Measurements from ENCODE around the gene AAK1. TPM values are rescaled to one million over a fixed set of nuclear protein-coding genes. Genes with fewer than 3 reads are reported as not detected.

Gene AAK1
- total RNA-seq, 1 experiment from 2014 or later: 75.8 TPM

DNA sequence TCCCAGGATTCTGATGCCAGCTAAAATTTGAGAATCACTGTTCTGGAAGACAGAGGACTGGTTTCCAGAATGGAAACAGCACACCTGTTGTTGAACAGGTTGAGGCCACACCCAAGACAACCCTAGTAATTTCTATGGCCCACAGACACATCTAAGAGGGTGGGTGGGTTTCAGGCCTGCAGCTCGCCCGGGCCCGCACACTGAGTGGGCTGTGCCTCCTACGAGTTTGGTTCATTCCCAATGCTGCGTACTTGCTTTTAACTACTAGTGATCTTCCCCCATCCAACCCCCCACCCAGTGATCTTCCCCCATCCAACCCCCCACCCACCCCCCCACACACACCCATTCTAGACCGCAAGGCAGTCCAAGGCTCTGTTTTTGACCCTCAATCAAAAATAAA is 205.0 kb downstream of the AAK1 start:
- intact Hi-C loops (cut with micrococcal nuclease): loop anchor here (5.0 kb wide), 1 partner anchor 204 kb away; the partner anchor contains the start of gene AAK1
- CTCF ChIA-PET: interaction anchor here (1.5 to 1.8 kb wide), 2 partner anchors 24 to 339 kb away, joined by 3 read pairs; no protein-coding TSS in a partner anchor
- Mint-ChIP-seq H3K36me3 (ENCODE audit: insufficient read depth, unreplicated experiment) (peaks cover 7% of the 10 kb centered on the region), H3K4me1 (ENCODE audit: insufficient read depth, unreplicated experiment) (peaks cover 13% of the 10 kb centered on the region), H3K27me3 (ENCODE audit: insufficient read depth, unreplicated experiment) (no peaks in the 10 kb centered on the region), H3K4me3 (ENCODE audit: unreplicated experiment) (no peak overlapping the region), H3K9me3 (ENCODE audit: unreplicated experiment) (no peaks in the 10 kb centered on the region), H3K27ac (ENCODE audit: low read depth, unreplicated experiment) (peak overlapping the region; percentile 99)
- POLR2A ChIA-PET: interaction anchor here (1.5 to 3.3 kb wide), 2 partner anchors 8 to 53 kb away, joined by 3 to 32 read pairs; partner anchors contain the start of gene GFPT1
- no peak for DNase-seq (ENCODE audit: unreplicated experiment)
- no TSS peak for BruUV-seq (replicated peaks)
- TF ChIP-seq CTCF (IDR thresholded peaks at IDR 0.05; ENCODE audit: unreplicated experiment): no peak

DNA sequence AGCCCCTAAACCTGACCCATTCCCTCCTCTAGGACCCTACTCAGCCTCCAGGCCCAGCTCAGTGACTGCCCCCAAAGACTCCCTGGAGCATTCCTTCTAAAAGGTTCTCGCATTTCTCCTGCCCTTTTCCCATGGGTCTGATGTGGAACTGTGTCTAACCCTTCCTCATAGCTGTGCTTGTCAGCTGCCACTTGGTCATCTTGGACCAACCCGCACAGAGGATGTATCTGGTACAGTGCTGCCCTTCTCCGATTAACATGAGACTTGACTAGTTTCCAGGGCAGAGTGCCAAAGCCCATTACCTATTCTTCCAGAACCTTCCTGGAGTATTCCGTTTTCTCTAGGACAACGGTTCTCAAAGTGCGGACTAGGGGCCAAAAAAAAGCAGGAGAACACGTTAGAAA is 205.8 kb downstream of the AAK1 start:
- no peak for DNase-seq (ENCODE audit: unreplicated experiment)
- CTCF ChIA-PET: interaction anchor here (0.5 to 1.9 kb wide), 13 partner anchors 15 to 1554 kb away, joined by 3 to 7 read pairs (median 3); no protein-coding TSS in a partner anchor
- Mint-ChIP-seq H3K4me3 (ENCODE audit: unreplicated experiment) (peak overlapping the region; percentile 81), H3K9me3 (ENCODE audit: unreplicated experiment) (no peaks in the 10 kb centered on the region), H3K27ac (ENCODE audit: low read depth, unreplicated experiment) (peak overlapping the region; percentile 99), H3K36me3 (ENCODE audit: insufficient read depth, unreplicated experiment) (peaks cover 7% of the 10 kb centered on the region), H3K27me3 (ENCODE audit: insufficient read depth, unreplicated experiment) (no peaks in the 10 kb centered on the region), H3K4me1 (ENCODE audit: insufficient read depth, unreplicated experiment) (peaks cover 13% of the 10 kb centered on the region)
- POLR2A ChIA-PET: interaction anchor here (0.6 to 3.3 kb wide), 27 partner anchors 9 to 891 kb away, joined by 3 to 32 read pairs (median 4); partner anchors contain the start of genes AAK1, ANXA4 and GFPT1
- intact Hi-C loops (cut with micrococcal nuclease): loop anchor here (2.0 to 5.0 kb wide), 2 partner anchors 205 to 277 kb away; partner anchors contain the start of gene AAK1
- BruUV-seq (replicated peaks): TSS peak; percentile 90
- no peak for TF ChIP-seq CTCF (IDR thresholded peaks at IDR 0.05; ENCODE audit: unreplicated experiment)

DNA sequence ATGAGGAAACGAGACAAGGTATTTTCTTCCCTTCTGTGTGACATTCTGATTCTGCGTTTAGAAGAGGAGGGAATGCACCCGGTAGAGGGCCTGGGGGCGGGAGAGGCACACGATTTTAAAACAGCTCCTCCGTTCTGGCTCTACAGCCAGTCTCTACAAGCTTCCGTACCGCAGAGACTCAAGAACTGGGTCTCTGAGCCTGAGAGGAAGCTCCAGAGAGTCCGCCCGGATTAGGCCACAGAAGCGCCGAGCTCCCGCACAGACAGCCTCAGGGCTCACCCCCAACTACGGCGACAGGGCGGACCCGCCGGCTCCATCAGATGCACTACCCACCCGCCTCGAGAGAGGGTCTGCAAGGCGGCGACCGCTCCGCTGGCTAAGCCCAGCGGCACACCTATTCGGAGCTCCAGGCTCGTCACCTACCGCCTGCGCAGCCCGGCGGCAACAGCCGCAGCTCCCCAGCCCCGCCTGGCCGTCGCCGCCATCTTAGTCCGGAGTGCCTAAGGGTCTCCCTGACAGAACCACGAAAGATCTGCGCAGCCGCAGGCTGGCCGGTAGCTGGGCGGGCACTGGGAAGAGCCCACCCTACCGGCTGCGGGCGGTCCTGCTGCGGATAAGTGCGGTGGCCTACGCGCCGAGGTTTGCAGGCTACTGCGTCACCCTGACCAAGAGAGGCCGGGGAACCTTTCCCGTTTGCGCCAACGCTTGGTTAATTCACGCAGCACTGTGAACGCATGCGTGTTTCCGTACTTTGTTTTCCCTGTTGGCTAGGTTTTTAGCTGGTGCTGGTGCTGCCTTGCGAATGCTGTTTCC is 206.4 kb downstream of the AAK1 start, which contains the start of gene NFU1:
NFU1 (minus strand) TSS at position 498 of the 813 bp plus-strand sequence; CDS start at position 485, 13 bp downstream.
- peak; percentile 19 for TF ChIP-seq CTCF (IDR thresholded peaks at IDR 0.05; ENCODE audit: unreplicated experiment)
- POLR2A ChIA-PET: interaction anchor here (0.6 to 3.3 kb wide), 28 partner anchors 10 to 890 kb away, joined by 3 to 32 read pairs (median 3); partner anchors contain the start of genes AAK1, ANXA4 and GFPT1
- H3K27me3 Mint-ChIP-seq (ENCODE audit: insufficient read depth, unreplicated experiment): no peaks in the 10 kb centered on the region
- peak; percentile 86 for DNase-seq (ENCODE audit: unreplicated experiment)
- no TSS peak for BruUV-seq (replicated peaks)
- CTCF ChIA-PET: interaction anchor here (0.6 to 1.9 kb wide), 13 partner anchors 14 to 1555 kb away, joined by 3 to 7 read pairs (median 3); no protein-coding TSS in a partner anchor
- H3K36me3 Mint-ChIP-seq (ENCODE audit: insufficient read depth, unreplicated experiment): peaks cover 7% of the 10 kb centered on the region
- peak within 1 kb of the TSS; percentile 99 for H3K27ac Mint-ChIP-seq (ENCODE audit: low read depth, unreplicated experiment)
- no peaks in the 10 kb centered on the region for H3K9me3 Mint-ChIP-seq (ENCODE audit: unreplicated experiment)
- H3K4me1 Mint-ChIP-seq (ENCODE audit: insufficient read depth, unreplicated experiment): peaks cover 13% of the 10 kb centered on the region
- intact Hi-C loops (cut with micrococcal nuclease): loop anchor here (2.0 to 5.0 kb wide), 2 partner anchors 205 to 278 kb away; partner anchors contain the start of gene AAK1
- H3K4me3 Mint-ChIP-seq (ENCODE audit: unreplicated experiment): peak within 1 kb of the TSS; percentile 81

DNA sequence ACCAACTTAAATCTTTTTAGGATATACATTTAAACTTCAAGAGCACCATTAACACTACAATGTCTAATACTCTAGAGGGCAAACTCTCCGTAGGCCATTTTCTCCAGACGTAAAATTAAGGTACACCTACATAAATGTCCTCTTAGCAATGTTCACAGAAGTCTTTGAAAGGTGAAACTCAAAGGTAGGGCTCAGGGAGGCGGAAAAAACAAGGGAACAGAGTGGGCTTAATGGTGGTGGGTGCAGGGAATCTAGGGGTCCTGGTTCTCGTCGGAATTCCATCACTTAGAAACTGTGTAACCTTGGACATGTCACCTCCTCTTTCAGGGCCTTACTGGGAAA is 207.0 kb downstream of the AAK1 start:
- intact Hi-C loops (cut with micrococcal nuclease): loop anchor here (2.0 to 5.0 kb wide), 2 partner anchors 206 to 278 kb away; partner anchors contain the start of gene AAK1
- no peak for DNase-seq (ENCODE audit: unreplicated experiment)
- H3K27ac Mint-ChIP-seq (ENCODE audit: low read depth, unreplicated experiment): peak overlapping the region; percentile 99
- no peaks in the 10 kb centered on the region for H3K27me3 Mint-ChIP-seq (ENCODE audit: insufficient read depth, unreplicated experiment)
- no TSS peak for BruUV-seq (replicated peaks)
- no peaks in the 10 kb centered on the region for H3K9me3 Mint-ChIP-seq (ENCODE audit: unreplicated experiment)
- peaks cover 13% of the 10 kb centered on the region for H3K4me1 Mint-ChIP-seq (ENCODE audit: insufficient read depth, unreplicated experiment)
- CTCF ChIA-PET: interaction anchor here (0.7 to 1.9 kb wide), 7 partner anchors 10 to 392 kb away, joined by 3 to 7 read pairs (median 3); no protein-coding TSS in a partner anchor
- peak overlapping the region; percentile 81 for H3K4me3 Mint-ChIP-seq (ENCODE audit: unreplicated experiment)
- POLR2A ChIA-PET: interaction anchor here (0.7 to 3.3 kb wide), 15 partner anchors 14 to 493 kb away, joined by 3 to 32 read pairs (median 5); partner anchors contain the start of genes AAK1, ANXA4 and GFPT1
- TF ChIP-seq CTCF (IDR thresholded peaks at IDR 0.05; ENCODE audit: unreplicated experiment): no peak
- peaks cover 9% of the 10 kb centered on the region for H3K36me3 Mint-ChIP-seq (ENCODE audit: insufficient read depth, unreplicated experiment)

Measured in MCF 10A (cell line).